ENCODE measurements around the gene FAM81A.
"Not testable (repeated sequence)": the region's sequence is repeated elsewhere in the genome, so short reads cannot be mapped to it uniquely, and the experiment has no call there.

FAM81A gene

GRCh38 chr15:59492389-59493377, 54.7 kb downstream of the FAM81A start:
- DNase-seq = peak; percentile 74 to 75

GRCh38 chr15:59501597-59501996, 63.6 kb downstream of the FAM81A start:
- DNase-seq = peak in 1 of 2 experiments; percentile 48

- DNase-seq = no peak
Measured at GRCh38 chr15:59515190-59515589, 77.2 kb downstream of the FAM81A start.

GRCh38 chr15:59516655-59517461, 78.9 kb downstream of the FAM81A start:
- no peak for DNase-seq

- DNase-seq = no peak
Measured at GRCh38 chr15:59519329-59519728, 81.3 kb downstream of the FAM81A start.

- DNase-seq = no peak
Measured at GRCh38 chr15:59521443-59521842, 83.5 kb downstream of the FAM81A start.

GRCh38 chr15:59522988-59523461, 85.0 kb downstream of the FAM81A start:
- no peak for DNase-seq

- DNase-seq = no peak
Measured at GRCh38 chr15:59523702-59524101, 85.7 kb downstream of the FAM81A start.

- no peak for DNase-seq
Measured at GRCh38 chr15:59524331-59524731, 86.3 kb downstream of the FAM81A start.

GRCh38 chr15:59526466-59526865, 88.5 kb downstream of the FAM81A start:
- DNase-seq = not testable (repeated sequence)

- no peak for DNase-seq
Measured at GRCh38 chr15:59528429-59528828, 90.4 kb downstream of the FAM81A start.

GRCh38 chr15:59528961-59529402, 91.0 kb downstream of the FAM81A start:
- peak; percentile 82 to 88 for DNase-seq

GRCh38 chr15:59531066-59531675, 93.2 kb downstream of the FAM81A start:
- DNase-seq = no peak

GRCh38 chr15:59532770-59533379, 94.9 kb downstream of the FAM81A start:
- peak; percentile 31 to 38 for DNase-seq

GRCh38 chr15:59536553-59536952, 98.6 kb downstream of the FAM81A start:
- DNase-seq = no peak

GRCh38 chr15:59537403-59537802, 99.4 kb downstream of the FAM81A start:
- no peak for DNase-seq

- no peak for DNase-seq
Measured at GRCh38 chr15:59538494-59538893, 100.5 kb downstream of the FAM81A start.

GRCh38 chr15:59539799-59540198, 101.8 kb downstream of the FAM81A start:
- DNase-seq = no peak

GRCh38 chr15:59540654-59541053, 102.7 kb downstream of the FAM81A start:
- DNase-seq = no peak

GRCh38 chr15:59541750-59542149, 103.8 kb downstream of the FAM81A start:
- no peak for DNase-seq

GRCh38 chr15:59543721-59544547, 105.9 kb downstream of the FAM81A start:
- DNase-seq = no peak

- DNase-seq = no peak
Measured at GRCh38 chr15:59545573-59545972, 107.6 kb downstream of the FAM81A start.

Data from NCI-H2081 (cell line).